ENCODE measurements around the gene IL18. TPM values are rescaled to one million over a fixed set of nuclear protein-coding genes. Genes with fewer than 3 reads are reported as not detected.
"Not testable (repeated sequence)": the region's sequence is repeated elsewhere in the genome, so short reads cannot be mapped to it uniquely, and the experiment has no call there.

IL18 gene
- total RNA-seq, result under 1 TPM in 1 of 2 experiments, not detected in 1; 0.17 TPM

GRCh38 chr11:112163875-112164685 lies at the start of gene IL18:
Gene IL18, minus strand, starts transcription at chr11:112164094. Its CDS starts 9,041 bp downstream, at chr11:112155053.
- POLR2A ChIA-PET, result no interaction called here
- CTCF ChIA-PET, result interaction anchor here (1.6 kb wide), 1 partner anchor 12 kb away, joined by 5 read pairs; no protein-coding TSS in a partner anchor
- Mint-ChIP-seq H3K36me3 (ENCODE audit: low read depth) (peaks cover 2% of the 10 kb centered on the region), H3K27me3 (peaks cover 27% of the 10 kb centered on the region), H3K9me3 (no peaks in the 10 kb centered on the region), H3K27ac (no peak within 1 kb of the TSS), H3K4me3 (peak within 1 kb of the TSS; percentile 37), H3K4me1 (peaks cover 8% of the 10 kb centered on the region)
- DNase-seq, result no peak

DNA sequence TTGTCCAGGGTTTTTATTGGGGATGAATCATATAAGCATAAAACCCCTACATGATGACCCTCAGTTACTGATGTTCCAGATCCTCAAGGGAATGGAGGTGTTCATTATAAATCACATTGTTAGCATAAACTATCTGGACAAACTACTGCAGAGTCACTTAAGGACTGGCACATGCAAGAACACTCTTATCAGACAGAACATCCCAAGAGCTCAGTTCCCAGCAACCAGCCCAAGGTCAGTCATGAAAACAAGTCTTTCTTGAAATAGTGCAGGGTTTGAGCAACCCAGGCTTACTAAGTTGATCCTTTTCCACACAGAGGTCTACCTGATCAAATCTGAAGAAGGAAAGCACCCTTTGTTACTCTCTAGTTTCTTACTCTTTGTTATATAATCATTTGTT lies 48.8 kb upstream of the IL18 start:
- CTCF ChIA-PET, result interaction anchor here (1.2 kb wide), 1 partner anchor 67 kb away, joined by 3 read pairs; no protein-coding TSS in a partner anchor

GRCh38 chr11:112212290-112212689 lies 48.4 kb upstream of the IL18 start:
- no peak for DNase-seq
- Mint-ChIP-seq H3K9me3 (no peaks in the 10 kb centered on the region), H3K27me3 (peaks cover 10% of the 10 kb centered on the region), H3K4me1 (peaks cover 12% of the 10 kb centered on the region), H3K27ac (no peak overlapping the region), H3K36me3 (ENCODE audit: low read depth) (no peaks in the 10 kb centered on the region), H3K4me3 (no peak overlapping the region)
- ChIA-PET POLR2A (no interaction called here), CTCF (interaction anchor here (0.6 to 1.2 kb wide), 2 partner anchors 68 to 93 kb away, joined by 3 to 4 read pairs; no protein-coding TSS in a partner anchor)

More for the DNA sequence above, 48.8 kb upstream of the IL18 start:
- peaks cover 10% of the 10 kb centered on the region for H3K27me3 Mint-ChIP-seq
- POLR2A ChIA-PET, result no interaction called here
- peaks cover 12% of the 10 kb centered on the region for H3K4me1 Mint-ChIP-seq
- DNase-seq, result no peak
- no peak overlapping the region for H3K27ac Mint-ChIP-seq
- no peaks in the 10 kb centered on the region for H3K9me3 Mint-ChIP-seq
- H3K4me3 Mint-ChIP-seq, result no peak overlapping the region
- no peaks in the 10 kb centered on the region for H3K36me3 Mint-ChIP-seq (ENCODE audit: low read depth)

GRCh38 chr11:112211536-112211935 lies 47.6 kb upstream of the IL18 start:
- POLR2A ChIA-PET, result no interaction called here
- H3K27ac Mint-ChIP-seq, result no peak overlapping the region
- CTCF ChIA-PET, result interaction anchor here (0.6 to 1.2 kb wide), 2 partner anchors 68 to 92 kb away, joined by 3 to 4 read pairs; no protein-coding TSS in a partner anchor
- H3K4me1 Mint-ChIP-seq, result peaks cover 12% of the 10 kb centered on the region
- H3K36me3 Mint-ChIP-seq (ENCODE audit: low read depth), result no peaks in the 10 kb centered on the region
- no peaks in the 10 kb centered on the region for H3K9me3 Mint-ChIP-seq
- H3K27me3 Mint-ChIP-seq, result peaks cover 10% of the 10 kb centered on the region
- no peak overlapping the region for H3K4me3 Mint-ChIP-seq
- DNase-seq, result no peak

DNA sequence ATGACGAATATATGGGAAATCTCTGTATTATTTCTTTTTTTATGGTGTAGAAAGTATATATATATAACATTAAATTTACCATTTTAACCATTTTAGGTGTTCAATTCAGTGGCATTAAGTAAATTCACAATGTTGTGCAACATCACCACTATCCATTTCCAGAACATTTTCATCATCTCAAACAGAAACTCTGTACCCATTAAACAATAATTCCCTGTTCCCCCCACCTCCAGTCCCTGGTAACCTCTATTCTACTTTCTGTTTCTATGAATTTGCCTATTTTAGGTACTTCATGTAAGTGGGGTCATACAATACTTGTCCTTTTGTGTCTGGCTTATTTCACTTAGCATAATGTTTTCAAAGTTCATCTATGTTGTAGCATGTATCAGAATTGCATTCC lies 47.0 kb upstream of the IL18 start:
- Mint-ChIP-seq H3K27me3 (peaks cover 7% of the 10 kb centered on the region), H3K4me1 (peaks cover 12% of the 10 kb centered on the region), H3K27ac (no peak overlapping the region), H3K4me3 (no peak overlapping the region), H3K9me3 (no peaks in the 10 kb centered on the region), H3K36me3 (ENCODE audit: low read depth) (no peaks in the 10 kb centered on the region)
- POLR2A ChIA-PET, result no interaction called here
- no peak for DNase-seq
- CTCF ChIA-PET, result no interaction called here

- Mint-ChIP-seq H3K4me3 (no peak overlapping the region), H3K9me3 (no peaks in the 10 kb centered on the region), H3K36me3 (ENCODE audit: low read depth) (no peaks in the 10 kb centered on the region), H3K27me3 (peaks cover 7% of the 10 kb centered on the region), H3K27ac (no peak overlapping the region), H3K4me1 (peaks cover 2% of the 10 kb centered on the region)
- ChIA-PET CTCF (no interaction called here), POLR2A (no interaction called here)
- DNase-seq, result no peak
Observed at GRCh38 chr11:112206071-112206470, 42.2 kb upstream of the IL18 start.

DNA sequence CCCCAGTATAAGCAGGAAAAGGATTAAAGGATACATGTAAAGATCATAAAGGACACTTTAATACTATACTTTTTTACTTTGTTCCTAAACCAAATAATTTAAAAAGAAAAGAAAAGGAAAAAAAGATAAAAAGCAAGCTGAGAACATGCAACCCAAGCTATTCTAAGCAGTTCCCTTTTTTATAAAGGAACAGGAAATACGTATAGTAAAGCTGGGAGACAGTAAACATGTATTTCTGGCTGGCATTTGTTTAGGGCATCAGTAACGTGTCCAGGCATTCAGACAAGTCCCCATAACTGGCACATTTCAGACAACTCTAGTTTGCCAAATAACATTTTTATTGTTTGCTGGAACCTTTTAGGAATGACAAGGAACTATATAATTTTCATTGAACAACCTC lies 36.4 kb upstream of the IL18 start:
- no peaks in the 10 kb centered on the region for H3K9me3 Mint-ChIP-seq

DNA sequence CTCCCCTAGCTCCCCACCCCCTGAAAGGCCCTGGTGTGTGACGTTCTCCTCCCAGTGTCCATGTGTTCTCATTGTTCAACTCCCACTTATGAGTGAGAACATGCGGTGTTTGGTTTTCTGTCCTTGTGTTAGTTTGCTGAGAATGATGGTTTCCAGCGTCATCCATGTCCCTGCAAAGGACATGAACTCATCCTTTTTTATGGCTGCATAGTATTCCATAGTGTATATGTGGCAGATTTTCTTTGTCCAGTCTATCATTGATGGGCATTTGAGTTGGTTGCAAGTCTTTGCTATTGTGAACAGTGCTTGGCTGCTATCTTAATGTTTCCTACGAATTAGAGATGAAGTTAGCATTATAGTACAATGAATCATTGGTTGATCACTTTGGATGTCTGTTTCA lies 35.2 kb upstream of the IL18 start:
- CTCF ChIA-PET, result not testable (repeated sequence)

More for the DNA sequence above, 36.4 kb upstream of the IL18 start:
- Mint-ChIP-seq H3K27ac (no peak overlapping the region), H3K27me3 (peaks cover 7% of the 10 kb centered on the region), H3K36me3 (ENCODE audit: low read depth) (no peaks in the 10 kb centered on the region), H3K4me3 (no peak overlapping the region), H3K4me1 (no peaks in the 10 kb centered on the region)
- CTCF ChIA-PET, result no interaction called here
- DNase-seq, result no peak
- POLR2A ChIA-PET, result no interaction called here

DNA sequence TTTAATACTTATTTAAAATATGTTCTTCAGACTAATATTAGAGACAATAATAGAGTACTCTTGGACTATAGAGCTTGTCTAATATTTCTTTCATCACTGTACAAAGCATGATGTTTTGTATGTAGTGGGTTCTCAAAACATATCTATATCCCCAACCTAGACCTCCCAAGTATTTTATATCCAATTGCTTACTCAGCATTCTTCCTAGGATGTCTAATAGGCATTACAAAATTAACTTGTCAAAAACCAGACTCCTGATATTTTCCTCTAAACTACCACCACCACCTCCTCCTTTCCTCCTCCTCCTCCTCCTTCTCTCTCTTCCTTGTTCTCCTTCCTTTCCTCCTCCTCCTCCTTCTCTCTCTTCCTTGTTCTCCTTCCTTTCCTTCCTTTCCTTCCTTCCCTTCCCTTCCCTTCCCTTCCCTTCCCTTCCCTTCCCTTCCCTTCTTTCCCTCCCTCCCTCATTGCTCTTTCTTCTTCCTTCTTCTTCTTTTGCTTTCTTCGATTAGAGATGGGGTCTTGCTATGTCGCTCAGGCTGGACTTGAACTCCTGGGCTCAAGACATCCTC lies 32.7 kb upstream of the IL18 start:
- POLR2A ChIA-PET, result no interaction called here
- H3K27ac Mint-ChIP-seq, result no peak overlapping the region
- no peak for DNase-seq
- peaks cover 7% of the 10 kb centered on the region for H3K27me3 Mint-ChIP-seq
- H3K4me3 Mint-ChIP-seq, result no peak overlapping the region
- H3K4me1 Mint-ChIP-seq, result no peaks in the 10 kb centered on the region
- no peaks in the 10 kb centered on the region for H3K9me3 Mint-ChIP-seq
- CTCF ChIA-PET, result no interaction called here
- no peaks in the 10 kb centered on the region for H3K36me3 Mint-ChIP-seq (ENCODE audit: low read depth)

More for the DNA sequence above, 35.2 kb upstream of the IL18 start:
- H3K27ac Mint-ChIP-seq; H3K27me3 Mint-ChIP-seq; H3K9me3 Mint-ChIP-seq; DNase-seq; H3K4me1 Mint-ChIP-seq; POLR2A ChIA-PET; H3K4me3 Mint-ChIP-seq; H3K36me3 Mint-ChIP-seq (ENCODE audit: low read depth): not testable (repeated sequence)

DNA sequence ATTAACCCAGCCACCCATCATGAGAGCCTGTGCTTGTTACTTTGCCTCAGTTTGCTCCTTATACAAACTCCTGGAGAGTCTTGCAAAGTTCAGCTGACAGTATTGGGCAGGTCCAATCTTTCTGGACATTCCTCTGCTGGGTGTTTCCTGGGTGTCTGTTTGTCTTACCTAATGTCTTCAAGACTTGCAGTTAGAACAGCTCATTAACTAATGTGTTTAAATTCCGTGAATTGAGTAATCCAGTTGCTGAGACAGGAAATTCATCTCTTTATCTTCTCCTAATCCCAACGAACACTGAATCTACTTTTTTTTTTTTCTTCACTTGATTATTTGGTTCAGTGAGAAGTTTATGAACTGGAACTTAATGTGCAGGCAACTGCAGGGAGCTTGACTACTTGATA lies 32.1 kb upstream of the IL18 start:
- H3K4me3 Mint-ChIP-seq, result no peak overlapping the region
- H3K27me3 Mint-ChIP-seq, result peaks cover 7% of the 10 kb centered on the region
- CTCF ChIA-PET, result interaction anchor here (0.6 kb wide), 2 partner anchors 486 to 490 kb away, joined by 3 read pairs; no protein-coding TSS in a partner anchor
- POLR2A ChIA-PET, result no interaction called here
- no peaks in the 10 kb centered on the region for H3K4me1 Mint-ChIP-seq
- H3K36me3 Mint-ChIP-seq (ENCODE audit: low read depth), result no peaks in the 10 kb centered on the region
- no peaks in the 10 kb centered on the region for H3K9me3 Mint-ChIP-seq
- H3K27ac Mint-ChIP-seq, result no peak overlapping the region
- no peak for DNase-seq

DNA sequence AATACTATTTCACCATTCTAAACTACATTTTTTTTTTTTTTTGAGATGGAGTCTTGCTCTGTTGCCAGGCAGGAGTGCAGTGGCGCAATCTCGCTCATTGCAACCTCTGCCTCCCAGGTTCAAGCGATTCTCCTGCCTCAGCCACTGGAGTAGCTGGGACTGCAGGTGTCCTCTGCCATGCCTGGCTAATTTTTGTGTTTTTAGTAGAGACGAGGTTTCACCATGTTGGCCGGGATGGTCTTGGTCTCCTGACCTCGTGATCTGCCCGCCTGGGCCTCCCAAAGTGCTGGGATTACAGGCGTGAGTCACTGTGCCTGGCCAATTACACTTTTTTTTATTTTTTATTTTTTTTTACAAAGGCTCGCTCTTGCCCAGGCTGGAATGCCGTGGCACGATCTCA lies 31.2 kb upstream of the IL18 start:
- POLR2A ChIA-PET; H3K9me3 Mint-ChIP-seq; CTCF ChIA-PET; H3K27me3 Mint-ChIP-seq; H3K27ac Mint-ChIP-seq; DNase-seq; H3K4me3 Mint-ChIP-seq; H3K36me3 Mint-ChIP-seq (ENCODE audit: low read depth); H3K4me1 Mint-ChIP-seq: not testable (repeated sequence)

DNA sequence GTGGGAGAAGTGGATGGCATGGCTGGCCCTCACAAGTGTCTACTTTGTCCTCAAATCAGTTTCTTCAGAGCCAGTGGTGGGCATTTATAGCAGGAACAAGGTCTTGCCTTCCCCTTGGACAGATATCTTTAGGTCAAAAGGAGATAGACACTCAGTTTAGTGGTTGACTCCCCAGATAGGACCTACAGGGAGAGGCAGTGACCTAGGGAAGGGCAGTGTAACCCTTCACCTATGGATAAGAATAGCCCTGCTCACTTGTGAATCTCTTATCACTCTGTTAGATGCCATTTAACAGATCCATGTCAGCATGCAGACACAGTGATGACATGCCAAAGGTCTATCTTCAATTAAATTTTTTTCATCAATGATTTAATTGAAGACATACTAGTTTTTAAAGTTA lies 22.4 kb upstream of the IL18 start:
- CTCF ChIA-PET, result no interaction called here
- H3K4me1 Mint-ChIP-seq, result no peaks in the 10 kb centered on the region

DNA sequence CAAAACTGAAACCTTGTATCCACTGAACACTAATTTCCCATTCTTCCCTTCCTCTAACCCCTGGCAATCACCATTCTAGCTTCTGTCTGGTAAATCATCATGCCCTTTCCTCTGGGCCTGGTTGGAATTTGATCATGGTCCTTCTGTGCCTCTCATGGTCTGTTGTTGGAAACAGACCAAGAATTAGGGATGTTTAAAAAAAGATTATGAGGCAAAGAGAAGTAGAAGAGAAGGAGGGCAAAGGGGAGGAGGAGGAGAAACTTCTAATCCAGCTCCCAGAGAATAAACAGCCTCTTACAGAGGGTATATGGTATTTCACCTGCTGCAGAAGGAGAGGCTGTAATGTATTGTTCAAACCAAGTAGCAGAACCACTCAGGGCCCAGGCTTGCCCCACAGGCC lies 22.0 kb upstream of the IL18 start:
- CTCF ChIA-PET, result no interaction called here
- no peaks in the 10 kb centered on the region for H3K4me1 Mint-ChIP-seq
- H3K36me3 Mint-ChIP-seq (ENCODE audit: low read depth), result no peaks in the 10 kb centered on the region
- no peak overlapping the region for H3K27ac Mint-ChIP-seq
- POLR2A ChIA-PET, result no interaction called here
- DNase-seq, result no peak
- H3K27me3 Mint-ChIP-seq, result no peaks in the 10 kb centered on the region
- H3K4me3 Mint-ChIP-seq, result no peak overlapping the region
- H3K9me3 Mint-ChIP-seq, result no peaks in the 10 kb centered on the region

More for the DNA sequence above, 22.4 kb upstream of the IL18 start:
- Mint-ChIP-seq H3K27ac (no peak overlapping the region), H3K36me3 (ENCODE audit: low read depth) (no peaks in the 10 kb centered on the region), H3K4me3 (no peak overlapping the region), H3K9me3 (no peaks in the 10 kb centered on the region), H3K27me3 (no peaks in the 10 kb centered on the region)
- DNase-seq, result no peak
- POLR2A ChIA-PET, result no interaction called here

Measured in activated CD4-positive, alpha-beta T cell treated with anti-CD3 and anti-CD28 coated beads, Interleukin-2, amount 10 ng/mL, durations not matched to agents 7 days and 5 days (primary cell).